ENCODE measurements around the gene OS9. TPM values are rescaled to one million over a fixed set of nuclear protein-coding genes. Genes with fewer than 3 reads are reported as not detected.

OS9 gene
- total RNA-seq, 1 donor from 2014 or later = 233 TPM

DNA sequence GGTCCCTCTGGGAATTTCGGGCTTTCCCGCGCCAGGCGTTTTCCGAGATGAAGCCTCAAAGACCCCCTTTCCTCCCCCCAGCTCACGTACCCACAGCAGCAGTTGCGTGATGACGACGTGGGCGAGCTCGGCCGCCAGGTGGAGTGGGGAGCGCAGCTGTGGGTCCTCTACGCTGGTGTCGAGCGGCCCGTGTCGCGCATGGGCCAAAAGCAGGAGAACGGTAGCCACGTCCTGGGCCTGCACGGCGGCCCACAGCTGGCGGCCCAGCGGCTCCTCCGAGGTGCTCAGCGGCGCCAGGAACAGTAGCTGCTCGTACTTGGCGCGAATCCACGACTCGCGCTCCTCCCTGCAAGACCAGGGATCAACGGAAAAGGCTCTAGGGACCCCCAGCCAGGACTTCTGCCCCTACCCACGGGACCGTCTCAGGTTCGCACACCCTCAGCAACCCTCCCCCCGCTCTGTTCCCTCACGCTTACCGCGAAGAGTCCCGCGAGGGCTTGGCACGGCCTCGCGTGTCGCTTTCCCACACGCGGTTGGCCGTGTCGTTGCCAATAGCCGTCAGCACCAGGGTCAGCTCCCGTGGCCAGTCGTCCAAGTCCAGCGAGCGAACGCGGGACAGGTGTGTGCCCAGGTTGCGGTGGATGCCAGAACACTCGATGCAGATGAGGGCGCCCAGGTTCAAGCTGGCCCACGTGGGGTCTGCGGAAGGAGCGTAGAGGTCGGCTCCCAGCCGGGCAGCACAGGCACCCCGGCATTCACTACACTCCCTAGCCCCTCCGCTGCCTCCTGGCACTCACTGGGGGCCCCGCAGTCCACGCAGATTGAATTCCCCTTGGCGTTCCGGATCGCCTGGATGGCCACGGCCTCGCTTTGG lies 33.2 kb downstream of the OS9 start:
- intact Hi-C loops (cut with DNase I) = loop anchor here (2.0 to 5.0 kb wide), 2 partner anchors 18 to 40 kb away; partner anchors contain the start of genes CYP27B1 and TSPAN31
- DNase-seq (ENCODE audit: low spot score in 2 of 2) = no peak
- Histone ChIP-seq H3K4me1 (peaks cover 0 to 12% of the 10 kb centered on the region in 2 donors), H3K27ac (no peak overlapping the region), H3K9me3 (no peaks in the 10 kb centered on the region), H3K27me3 (peaks cover 3% of the 10 kb centered on the region), H3K36me3 (no peaks in the 10 kb centered on the region), H3K4me3 (peak overlapping the region; percentile 76 to 77)
- TF ChIP-seq CTCF (IDR thresholded peaks at IDR 0.05) = peak in 2 of 3 experiments; percentile 28 to 38

DNA sequence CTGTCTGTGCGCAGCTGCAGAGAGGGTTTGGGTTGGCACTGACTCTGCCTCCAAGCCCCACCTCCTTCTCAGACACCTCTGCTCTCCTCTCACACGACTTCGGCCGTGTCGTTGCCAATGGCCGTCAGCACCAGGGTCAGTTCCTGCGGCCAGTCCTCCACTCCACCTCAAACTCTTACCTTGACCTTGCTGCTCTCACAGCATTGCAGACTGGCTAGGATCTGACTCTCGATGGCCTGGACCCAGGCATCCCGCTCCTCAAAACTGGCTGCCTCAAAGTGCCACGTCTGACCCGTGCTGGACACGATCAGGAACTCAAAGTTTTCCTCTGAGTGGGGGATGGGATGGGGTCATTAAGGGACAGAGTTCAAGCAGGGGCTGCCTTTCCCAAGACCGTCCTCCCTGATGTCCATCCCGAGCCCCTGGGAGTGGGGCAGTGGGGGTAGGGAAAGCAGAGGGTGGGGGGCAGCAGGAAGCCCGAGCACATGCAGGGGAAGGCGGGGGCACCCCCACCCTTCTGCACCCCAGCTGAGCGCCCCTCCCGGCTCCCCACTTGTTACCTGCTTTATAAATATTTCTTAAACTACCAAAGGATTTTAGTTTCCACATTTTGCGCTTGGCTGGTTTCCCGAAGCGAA lies 33.9 kb downstream of the OS9 start:
- DNase-seq (ENCODE audit: low spot score in 2 of 2) = peak in 1 of 2 donors; percentile 47
- H3K4me3 ChIP-seq = peak overlapping the region in 1 of 2 donors; percentile 77
- no peak overlapping the region for H3K27ac ChIP-seq
- no peaks in the 10 kb centered on the region for H3K36me3 ChIP-seq
- no peaks in the 10 kb centered on the region for H3K9me3 ChIP-seq
- no peak for TF ChIP-seq CTCF (IDR thresholded peaks at IDR 0.05)
- peaks cover 0 to 12% of the 10 kb centered on the region in 2 donors for H3K4me1 ChIP-seq
- H3K27me3 ChIP-seq = peaks cover 3% of the 10 kb centered on the region
- intact Hi-C loops (cut with DNase I) = loop anchor here (2.0 to 5.0 kb wide), 2 partner anchors 17 to 39 kb away; partner anchors contain the start of genes CYP27B1 and TSPAN31

GRCh38 chr12:57729321-57729844 lies 35.5 kb downstream of the OS9 start:
- H3K4me3 ChIP-seq = no peak overlapping the region
- intact Hi-C loops (cut with DNase I) = loop anchor here (5.0 kb wide), 1 partner anchor 38 kb away; the partner anchor contains the start of gene CYP27B1
- H3K27me3 ChIP-seq = peaks cover 3% of the 10 kb centered on the region
- H3K27ac ChIP-seq = no peak overlapping the region
- peaks cover 0 to 12% of the 10 kb centered on the region in 2 donors for H3K4me1 ChIP-seq
- no peak for TF ChIP-seq CTCF (IDR thresholded peaks at IDR 0.05)
- H3K36me3 ChIP-seq = no peaks in the 10 kb centered on the region
- DNase-seq (ENCODE audit: low spot score in 2 of 2) = peak in 1 of 2 donors; percentile 42
- no peaks in the 10 kb centered on the region for H3K9me3 ChIP-seq

DNA sequence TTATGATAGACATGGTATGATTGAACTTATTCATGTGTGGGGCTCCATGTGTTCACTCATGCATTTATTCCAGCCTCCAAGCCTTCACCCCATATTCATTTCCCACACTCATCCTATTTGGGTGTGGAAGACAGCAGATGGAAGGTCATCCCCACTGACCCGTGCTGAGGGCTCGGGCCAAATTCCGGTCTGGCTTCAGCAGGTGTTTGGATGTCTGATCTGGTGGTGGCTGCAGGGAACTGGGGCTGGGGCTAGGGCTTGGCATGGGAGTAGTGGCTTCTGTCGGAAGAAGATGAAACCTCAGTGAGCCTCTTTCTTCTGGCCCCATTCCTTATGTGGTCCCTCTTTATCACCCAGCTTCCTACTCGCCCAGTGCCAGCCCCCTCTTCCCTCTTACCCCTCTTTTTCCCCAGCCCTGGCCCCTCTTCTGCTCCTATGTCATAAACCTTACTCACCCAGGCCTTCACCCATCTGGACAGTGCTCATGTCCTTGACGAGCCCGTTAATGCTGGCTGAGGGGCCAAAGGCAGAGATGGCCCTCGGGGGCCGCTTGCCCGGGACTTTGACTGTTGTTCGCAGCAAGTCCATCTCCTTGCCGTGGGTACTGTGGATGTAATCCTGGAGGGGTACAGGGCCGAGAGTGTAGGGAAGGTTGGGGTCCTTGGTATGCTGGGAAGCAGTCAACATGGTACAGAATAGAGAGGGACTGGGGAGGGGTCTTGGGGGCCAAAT lies 36.6 kb downstream of the OS9 start:
- peaks cover 0 to 12% of the 10 kb centered on the region in 2 donors for H3K4me1 ChIP-seq
- H3K27me3 ChIP-seq = peaks cover 7% of the 10 kb centered on the region
- peak in 1 of 2 donors; percentile 56 for DNase-seq (ENCODE audit: low spot score in 2 of 2)
- intact Hi-C loops (cut with DNase I) = no loop called here
- H3K9me3 ChIP-seq = no peaks in the 10 kb centered on the region
- H3K36me3 ChIP-seq = no peaks in the 10 kb centered on the region
- H3K27ac ChIP-seq = no peak overlapping the region
- TF ChIP-seq CTCF (IDR thresholded peaks at IDR 0.05) = no peak
- no peak overlapping the region for H3K4me3 ChIP-seq

DNA sequence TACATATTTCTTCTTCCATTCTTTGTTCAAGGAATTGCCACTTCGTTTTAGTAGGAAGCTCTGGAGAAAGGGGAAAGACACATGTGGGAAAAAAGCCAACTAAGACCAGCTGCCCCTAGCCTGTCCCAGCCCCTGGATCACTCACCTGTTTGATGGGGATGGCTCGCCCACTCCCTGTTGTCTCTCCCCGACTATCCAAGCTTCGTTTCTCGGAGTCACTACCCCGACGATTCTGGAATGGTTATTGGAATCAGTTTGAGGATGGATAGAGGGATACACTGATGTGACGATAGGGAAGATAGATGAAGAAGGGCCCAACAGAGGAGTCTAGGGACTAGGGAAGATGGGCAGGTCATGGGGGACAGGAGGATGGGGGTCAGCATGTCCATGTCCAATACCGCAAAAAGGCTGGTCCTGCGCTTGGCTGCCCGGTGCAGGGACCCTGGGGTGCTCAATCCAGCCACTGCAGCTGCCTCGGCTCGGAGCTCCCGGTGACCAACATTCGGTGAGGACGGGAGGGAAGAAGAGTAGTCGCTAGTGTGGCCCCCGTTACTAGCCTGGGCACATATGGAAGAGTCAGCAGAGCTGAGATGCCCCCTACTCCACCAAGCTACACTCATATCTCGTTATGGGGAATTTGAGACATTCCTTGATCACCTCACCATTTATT lies 37.6 kb downstream of the OS9 start:
- Histone ChIP-seq H3K4me1 (peaks cover 6 to 8% of the 10 kb centered on the region in 2 donors), H3K36me3 (no peaks in the 10 kb centered on the region), H3K27ac (no peak overlapping the region), H3K9me3 (no peaks in the 10 kb centered on the region), H3K27me3 (peaks cover 10% of the 10 kb centered on the region), H3K4me3 (no peak overlapping the region)
- intact Hi-C loops (cut with DNase I) = no loop called here
- no peak for TF ChIP-seq CTCF (IDR thresholded peaks at IDR 0.05)
- DNase-seq (ENCODE audit: low spot score in 2 of 2) = peak in 1 of 2 donors; percentile 37

All from ascending aorta (tissue), 2 donors.